Measurements from ENCODE around the gene METTL15.
"Not testable (repeated sequence)": the region's sequence is repeated elsewhere in the genome, so short reads cannot be mapped to it uniquely, and the experiment has no call there.

The METTL15 gene

GRCh38 chr11:28089378-28089777, 18.8 kb upstream of the METTL15 start:
- no peak for TF ChIP-seq CTCF (IDR thresholded peaks at IDR 0.05; ENCODE audit: extremely low read depth, missing control alignments)
- DNase-seq (ENCODE audit: low spot score): no peak

- no peak for DNase-seq (ENCODE audit: low spot score)
- TF ChIP-seq CTCF (IDR thresholded peaks at IDR 0.05; ENCODE audit: extremely low read depth, missing control alignments): no peak
Observed at GRCh38 chr11:28090052-28090749, 18.0 kb upstream of the METTL15 start.

- no peak for TF ChIP-seq CTCF (IDR thresholded peaks at IDR 0.05; ENCODE audit: extremely low read depth, missing control alignments)
Observed at GRCh38 chr11:28092786-28093185, 15.4 kb upstream of the METTL15 start.

GRCh38 chr11:28098257-28098656, 9.9 kb upstream of the METTL15 start:
- no peak for TF ChIP-seq CTCF (IDR thresholded peaks at IDR 0.05; ENCODE audit: extremely low read depth, missing control alignments)
- no peak for DNase-seq (ENCODE audit: low spot score)

More at GRCh38 chr11:28092786-28093185, 15.4 kb upstream of the METTL15 start:
- no peak for DNase-seq (ENCODE audit: low spot score)

GRCh38 chr11:28099715-28100114, 8.5 kb upstream of the METTL15 start:
- no peak for DNase-seq (ENCODE audit: low spot score)

GRCh38 chr11:28100665-28101064, 7.5 kb upstream of the METTL15 start:
- TF ChIP-seq CTCF (IDR thresholded peaks at IDR 0.05; ENCODE audit: extremely low read depth, missing control alignments): no peak
- no peak for DNase-seq (ENCODE audit: low spot score)

More at GRCh38 chr11:28099715-28100114, 8.5 kb upstream of the METTL15 start:
- no peak for TF ChIP-seq CTCF (IDR thresholded peaks at IDR 0.05; ENCODE audit: extremely low read depth, missing control alignments)

GRCh38 chr11:28102300-28102699, 5.9 kb upstream of the METTL15 start:
- not testable (repeated sequence) for DNase-seq (ENCODE audit: low spot score)

GRCh38 chr11:28104425-28104824, 3.8 kb upstream of the METTL15 start:
- no peak for DNase-seq (ENCODE audit: low spot score)
- no peak for TF ChIP-seq CTCF (IDR thresholded peaks at IDR 0.05; ENCODE audit: extremely low read depth, missing control alignments)

All from GM20000 (cell line).